Measurements from ENCODE around the gene NDUFS7.
A peak's percentile ranks its signal among the peaks of the same experiment; 100 is the strongest.
"Not testable (repeated sequence)": the region's sequence is repeated elsewhere in the genome, so short reads cannot be mapped to it uniquely, and the experiment has no call there.

NDUFS7 gene

DNA sequence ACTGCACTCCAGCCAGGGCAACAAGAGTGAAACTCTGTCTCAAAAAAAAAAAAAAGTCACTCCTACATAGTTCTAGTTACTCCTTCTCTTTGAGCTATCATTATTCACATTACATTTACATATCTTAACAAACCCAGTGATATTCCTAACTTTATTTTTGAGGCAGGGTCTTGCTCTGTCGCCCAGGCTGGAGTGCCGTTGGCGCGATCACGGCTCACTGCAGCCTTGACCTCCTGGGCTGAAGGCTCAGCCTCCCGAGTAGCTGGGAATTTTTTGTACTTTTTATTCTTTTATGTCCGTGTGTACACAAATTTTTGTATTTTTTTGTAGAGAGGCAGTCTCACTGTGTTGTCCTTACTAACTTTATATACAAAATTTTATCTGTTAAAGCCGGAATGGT is 53.9 kb downstream of the NDUFS7 start:
- H3K36me3 ChIP-seq (ENCODE audit: insufficient read depth): peaks cover 11% of the 10 kb centered on the region; the same call in 1 of the 2 replicates
- H3K27ac ChIP-seq: no peak overlapping the region; the same call in 1 of the 2 replicates
- H3K4me2 ChIP-seq: no peak overlapping the region
- peaks cover 9% of the 10 kb centered on the region for H3K4me1 ChIP-seq (ENCODE audit: low read depth, poor library complexity, severe bottlenecking)
- TF ChIP-seq, protein P1, sequence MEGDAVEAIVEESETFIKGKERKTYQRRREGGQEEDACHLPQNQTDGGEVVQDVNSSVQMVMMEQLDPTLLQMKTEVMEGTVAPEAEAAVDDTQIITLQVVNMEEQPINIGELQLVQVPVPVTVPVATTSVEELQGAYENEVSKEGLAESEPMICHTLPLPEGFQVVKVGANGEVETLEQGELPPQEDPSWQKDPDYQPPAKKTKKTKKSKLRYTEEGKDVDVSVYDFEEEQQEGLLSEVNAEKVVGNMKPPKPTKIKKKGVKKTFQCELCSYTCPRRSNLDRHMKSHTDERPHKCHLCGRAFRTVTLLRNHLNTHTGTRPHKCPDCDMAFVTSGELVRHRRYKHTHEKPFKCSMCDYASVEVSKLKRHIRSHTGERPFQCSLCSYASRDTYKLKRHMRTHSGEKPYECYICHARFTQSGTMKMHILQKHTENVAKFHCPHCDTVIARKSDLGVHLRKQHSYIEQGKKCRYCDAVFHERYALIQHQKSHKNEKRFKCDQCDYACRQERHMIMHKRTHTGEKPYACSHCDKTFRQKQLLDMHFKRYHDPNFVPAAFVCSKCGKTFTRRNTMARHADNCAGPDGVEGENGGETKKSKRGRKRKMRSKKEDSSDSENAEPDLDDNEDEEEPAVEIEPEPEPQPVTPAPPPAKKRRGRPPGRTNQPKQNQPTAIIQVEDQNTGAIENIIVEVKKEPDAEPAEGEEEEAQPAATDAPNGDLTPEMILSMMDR (conservative IDR thresholded peaks at IDR 0.05; ENCODE audit: low read depth, low read length): no peak
- peaks cover 9% of the 10 kb centered on the region for H4K20me1 ChIP-seq (ENCODE audit: insufficient read depth)
- no peak overlapping the region for H3K4me3 ChIP-seq (IDR thresholded peaks at IDR 0.05; ENCODE audit: insufficient read depth, low read depth, low read length)
- no peak overlapping the region for H3K9ac ChIP-seq
- peaks cover 24% of the 10 kb centered on the region for H3K79me2 ChIP-seq (ENCODE audit: insufficient read depth, low read depth)
- no peaks in the 10 kb centered on the region for H3K27me3 ChIP-seq (ENCODE audit: insufficient read depth, low read depth)
- H2AFZ ChIP-seq (ENCODE audit: low read depth): no peak overlapping the region

DNA sequence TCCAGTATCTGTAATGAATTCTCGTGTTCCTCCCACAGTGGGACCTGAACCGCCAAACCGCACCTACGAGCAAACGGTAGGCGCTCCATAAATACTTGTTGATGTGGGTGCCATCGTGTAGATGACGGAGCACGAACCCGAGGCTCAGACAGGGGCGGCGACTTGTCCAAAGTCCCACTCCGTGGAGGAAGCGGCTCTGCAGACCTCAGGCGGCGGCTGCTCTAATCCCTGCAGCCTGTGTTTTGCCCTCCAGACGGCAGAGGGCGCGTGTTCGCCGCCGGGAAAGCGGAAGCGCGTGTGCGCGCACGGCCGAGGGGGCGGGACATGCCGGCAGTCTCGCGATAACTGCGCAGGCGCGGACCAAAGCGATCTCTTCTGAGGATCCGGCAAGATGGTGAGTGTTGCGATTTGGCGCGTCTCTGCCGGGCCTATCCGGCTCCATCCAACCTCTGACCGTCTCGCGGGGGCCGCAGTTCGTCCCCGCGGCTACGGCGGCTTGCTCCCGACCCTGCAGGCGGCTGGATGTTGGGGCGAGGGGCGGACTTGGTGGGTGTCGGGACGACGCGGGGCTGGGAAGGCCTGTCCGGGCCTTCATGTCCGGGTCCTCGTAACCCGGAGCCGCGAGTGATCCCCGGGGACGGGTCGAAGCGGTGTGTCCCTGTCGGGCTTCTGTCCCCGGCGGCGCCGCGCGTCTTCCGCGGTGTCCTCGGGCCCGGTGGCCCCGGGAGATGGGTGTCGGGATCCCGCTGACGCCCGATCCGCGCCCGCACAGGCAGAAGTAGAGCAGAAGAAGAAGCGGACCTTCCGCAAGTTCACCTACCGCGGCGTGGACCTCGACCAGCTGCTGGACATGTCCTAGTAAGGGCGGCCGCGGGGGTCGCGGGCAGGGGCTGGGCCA is 54.6 kb downstream of the NDUFS7 start, which contains the start of gene RPS15:
TSS of gene RPS15 (plus strand) at position 362 of the 898 bp plus-strand sequence. CDS start at position 392, 30 bp downstream.
- H3K27me3 ChIP-seq (ENCODE audit: insufficient read depth, low read depth): no peaks in the 10 kb centered on the region
- peaks cover 9% of the 10 kb centered on the region for H4K20me1 ChIP-seq (ENCODE audit: insufficient read depth)
- H3K9ac ChIP-seq: peak within 1 kb of the TSS; percentile 93
- H3K79me2 ChIP-seq (ENCODE audit: insufficient read depth, low read depth): peaks cover 24% of the 10 kb centered on the region
- H2AFZ ChIP-seq (ENCODE audit: low read depth): 0 out of 2 replicates have a peak within 1 kb of the TSS, but pooled peaks have one; percentile 4
- TF ChIP-seq, protein P1 (conservative IDR thresholded peaks at IDR 0.05; ENCODE audit: low read depth, low read length): peak; percentile 60; the same call in 1 of the 2 replicates
- no peak within 1 kb of the TSS for H3K4me3 ChIP-seq (IDR thresholded peaks at IDR 0.05; ENCODE audit: insufficient read depth, low read depth, low read length)
- H3K36me3 ChIP-seq (ENCODE audit: insufficient read depth): peaks cover 11% of the 10 kb centered on the region; the same call in 1 of the 2 replicates
- H3K4me2 ChIP-seq: peak within 1 kb of the TSS; percentile 58
- H3K4me1 ChIP-seq (ENCODE audit: low read depth, poor library complexity, severe bottlenecking): peaks cover 16% of the 10 kb centered on the region
- H3K27ac ChIP-seq: peak within 1 kb of the TSS; percentile 82

DNA sequence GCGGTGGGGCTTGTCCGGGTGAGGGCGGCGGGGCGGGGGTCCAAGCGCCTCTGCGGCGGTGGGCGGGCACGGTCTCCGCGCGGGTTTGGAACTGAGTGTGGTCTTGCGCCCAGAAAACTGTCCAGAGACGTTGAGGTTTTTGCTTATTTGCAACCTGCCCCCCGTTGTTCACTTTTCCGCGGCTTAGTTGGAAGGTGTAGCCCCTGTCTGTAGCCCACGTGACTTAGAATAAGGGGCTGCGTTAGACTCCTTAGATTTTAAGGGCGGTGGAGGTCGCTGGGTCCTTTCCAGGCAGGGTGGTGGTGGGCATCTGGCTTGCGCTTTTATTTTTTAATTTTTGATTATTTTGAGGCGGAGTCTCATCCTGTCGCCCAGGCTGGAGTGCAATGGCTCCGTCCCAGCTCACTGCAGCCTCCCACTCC is 55.2 kb downstream of the NDUFS7 start:
- H3K4me2 ChIP-seq: peak overlapping the region; percentile 58
- H4K20me1 ChIP-seq (ENCODE audit: insufficient read depth): peaks cover 9% of the 10 kb centered on the region
- H3K4me1 ChIP-seq (ENCODE audit: low read depth, poor library complexity, severe bottlenecking): peaks cover 17% of the 10 kb centered on the region
- TF ChIP-seq, protein P1 (conservative IDR thresholded peaks at IDR 0.05; ENCODE audit: low read depth, low read length): no peak
- peaks cover 11% of the 10 kb centered on the region; the same call in 1 of the 2 replicates for H3K36me3 ChIP-seq (ENCODE audit: insufficient read depth)
- peaks cover 24% of the 10 kb centered on the region for H3K79me2 ChIP-seq (ENCODE audit: insufficient read depth, low read depth)
- peak overlapping the region; percentile 93 for H3K9ac ChIP-seq
- no peak overlapping the region for H2AFZ ChIP-seq (ENCODE audit: low read depth)
- H3K27ac ChIP-seq: peak overlapping the region; percentile 82
- H3K4me3 ChIP-seq (IDR thresholded peaks at IDR 0.05; ENCODE audit: insufficient read depth, low read depth, low read length): no peak overlapping the region
- H3K27me3 ChIP-seq (ENCODE audit: insufficient read depth, low read depth): no peaks in the 10 kb centered on the region

DNA sequence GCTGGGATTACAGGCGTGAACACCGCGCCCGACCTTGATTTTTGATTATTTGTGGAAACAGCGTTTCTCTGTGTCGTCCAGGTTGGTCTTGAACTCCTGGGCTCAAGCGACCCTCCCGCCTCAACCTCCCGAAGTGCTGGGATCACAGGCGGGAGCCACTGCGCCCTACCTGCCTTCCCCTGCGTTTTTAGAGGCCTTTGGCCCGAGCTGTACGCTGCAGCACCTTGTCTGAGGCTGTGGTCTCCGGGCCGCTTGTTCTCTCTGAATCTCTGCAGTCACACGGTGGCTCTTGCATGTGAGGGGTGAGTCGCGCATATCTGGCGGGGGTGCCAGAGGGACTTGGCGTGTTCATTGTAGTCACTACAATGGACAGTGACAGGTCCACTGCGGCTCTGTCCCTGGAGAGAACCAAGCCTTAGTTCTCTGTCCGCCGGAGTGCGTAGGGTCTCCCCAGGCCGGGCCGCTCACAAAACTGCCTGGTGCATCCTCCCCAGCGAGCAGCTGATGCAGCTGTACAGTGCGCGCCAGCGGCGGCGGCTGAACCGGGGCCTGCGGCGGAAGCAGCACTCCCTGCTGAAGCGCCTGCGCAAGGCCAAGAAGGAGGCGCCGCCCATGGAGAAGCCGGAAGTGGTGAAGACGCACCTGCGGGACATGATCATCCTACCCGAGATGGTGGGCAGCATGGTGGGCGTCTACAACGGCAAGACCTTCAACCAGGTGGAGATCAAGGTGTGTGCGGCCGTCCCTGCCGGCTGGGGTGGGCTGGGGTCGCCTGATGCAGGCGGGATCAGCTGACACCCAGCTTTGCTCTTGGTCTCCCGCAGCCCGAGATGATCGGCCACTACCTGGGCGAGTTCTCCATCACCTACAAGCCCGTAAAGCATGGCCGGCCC is 56.1 kb downstream of the NDUFS7 start:
- Histone ChIP-seq H3K4me2 (peak overlapping the region; percentile 58), H3K4me1 (ENCODE audit: low read depth, poor library complexity, severe bottlenecking) (peaks cover 20% of the 10 kb centered on the region), H3K79me2 (ENCODE audit: insufficient read depth, low read depth) (peaks cover 24% of the 10 kb centered on the region), H3K36me3 (ENCODE audit: insufficient read depth) (peaks cover 11% of the 10 kb centered on the region; the same call in 1 of the 2 replicates), H3K9ac (peak overlapping the region; percentile 93; the same call in 1 of the 2 replicates)
- not testable (repeated sequence) for H2AFZ ChIP-seq (ENCODE audit: low read depth); H3K27ac ChIP-seq; H4K20me1 ChIP-seq (ENCODE audit: insufficient read depth); H3K27me3 ChIP-seq (ENCODE audit: insufficient read depth, low read depth); H3K4me3 ChIP-seq (IDR thresholded peaks at IDR 0.05; ENCODE audit: insufficient read depth, low read depth, low read length)
